ENCODE data around the gene CST7. TPM values are rescaled to one million over a fixed set of nuclear protein-coding genes. Genes with fewer than 3 reads are reported as not detected.

Gene CST7, protein sequence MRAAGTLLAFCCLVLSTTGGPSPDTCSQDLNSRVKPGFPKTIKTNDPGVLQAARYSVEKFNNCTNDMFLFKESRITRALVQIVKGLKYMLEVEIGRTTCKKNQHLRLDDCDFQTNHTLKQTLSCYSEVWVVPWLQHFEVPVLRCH
- not detected for total RNA-seq

- H3K9me3 ChIP-seq: peaks cover 0 to 5% of the 10 kb centered on the region in 2 donors
- no peaks in the 10 kb centered on the region for H3K27me3 ChIP-seq
- no peaks in the 10 kb centered on the region for H3K4me1 ChIP-seq
- intact Hi-C loops (cut with DNase I): no loop called here
- DNase-seq (ENCODE audit: low spot score in 2 of 2): peak in 1 of 2 donors; percentile 77
- peak within 1 kb of the TSS in 1 of 2 donors; percentile 7 for H3K27ac ChIP-seq
- H3K4me3 ChIP-seq: peak within 1 kb of the TSS in 1 of 2 donors; percentile 6
- no peak for TF ChIP-seq CTCF (IDR thresholded peaks at IDR 0.05)
- H3K36me3 ChIP-seq: no peaks in the 10 kb centered on the region
Observed at GRCh38 chr20:24948939-24949679, at the start of gene CST7. TSS of gene CST7 (plus strand) at chr20:24949269. CDS start at chr20:24949506, 237 bp downstream.

DNA sequence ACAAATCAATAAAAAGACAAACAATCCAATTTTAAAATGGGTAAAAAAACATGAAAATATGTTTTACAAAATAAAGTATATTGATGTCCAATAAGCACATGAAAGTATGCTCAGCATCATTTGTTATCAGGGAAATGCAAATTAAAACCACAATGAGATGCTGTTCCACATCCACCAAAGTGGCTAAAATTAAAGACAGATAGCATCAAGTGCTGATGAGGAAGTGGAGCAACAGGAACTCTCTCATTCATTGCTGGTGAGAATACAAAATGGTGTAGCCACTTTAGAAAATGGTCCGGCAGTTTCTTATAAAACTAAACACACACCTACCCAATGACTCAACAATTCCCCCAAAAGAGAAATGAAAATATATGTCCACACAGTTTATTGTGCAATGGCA, 42.3 kb upstream of the CST7 start:
- no peaks in the 10 kb centered on the region for H3K27me3 ChIP-seq
- peaks cover 5 to 6% of the 10 kb centered on the region in 2 donors for H3K9me3 ChIP-seq
- intact Hi-C loops (cut with DNase I): no loop called here
- no peak overlapping the region for H3K4me3 ChIP-seq
- H3K27ac ChIP-seq: no peak overlapping the region
- no peak for TF ChIP-seq CTCF (IDR thresholded peaks at IDR 0.05)
- H3K4me1 ChIP-seq: no peaks in the 10 kb centered on the region
- no peaks in the 10 kb centered on the region for H3K36me3 ChIP-seq
- DNase-seq (ENCODE audit: low spot score in 2 of 2): no peak

DNA sequence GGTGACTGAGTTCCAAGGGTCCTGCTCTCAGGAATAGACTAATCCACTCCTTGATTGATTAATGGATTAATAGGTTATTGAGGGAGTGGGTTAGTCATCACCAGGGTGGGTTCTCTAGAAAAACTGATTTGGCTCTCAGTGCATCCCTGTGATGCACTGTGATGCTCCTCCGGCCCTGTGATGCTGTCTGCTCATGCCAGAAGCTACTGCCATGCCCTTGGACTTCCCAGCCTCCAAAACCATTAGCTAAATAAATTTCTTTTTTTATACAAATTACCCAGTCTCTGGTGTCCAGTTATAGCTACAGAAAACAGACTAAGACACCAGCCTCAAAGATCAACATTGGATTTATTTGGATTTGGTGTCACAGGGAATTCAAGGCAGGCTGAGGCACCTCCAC, 40.4 kb upstream of the CST7 start:
- Histone ChIP-seq H3K4me1 (no peaks in the 10 kb centered on the region), H3K27ac (no peak overlapping the region), H3K36me3 (no peaks in the 10 kb centered on the region), H3K4me3 (no peak overlapping the region), H3K9me3 (peaks cover 5 to 6% of the 10 kb centered on the region in 2 donors), H3K27me3 (no peaks in the 10 kb centered on the region)
- TF ChIP-seq CTCF (IDR thresholded peaks at IDR 0.05): no peak
- intact Hi-C loops (cut with DNase I): no loop called here
- no peak for DNase-seq (ENCODE audit: low spot score in 2 of 2)

DNA sequence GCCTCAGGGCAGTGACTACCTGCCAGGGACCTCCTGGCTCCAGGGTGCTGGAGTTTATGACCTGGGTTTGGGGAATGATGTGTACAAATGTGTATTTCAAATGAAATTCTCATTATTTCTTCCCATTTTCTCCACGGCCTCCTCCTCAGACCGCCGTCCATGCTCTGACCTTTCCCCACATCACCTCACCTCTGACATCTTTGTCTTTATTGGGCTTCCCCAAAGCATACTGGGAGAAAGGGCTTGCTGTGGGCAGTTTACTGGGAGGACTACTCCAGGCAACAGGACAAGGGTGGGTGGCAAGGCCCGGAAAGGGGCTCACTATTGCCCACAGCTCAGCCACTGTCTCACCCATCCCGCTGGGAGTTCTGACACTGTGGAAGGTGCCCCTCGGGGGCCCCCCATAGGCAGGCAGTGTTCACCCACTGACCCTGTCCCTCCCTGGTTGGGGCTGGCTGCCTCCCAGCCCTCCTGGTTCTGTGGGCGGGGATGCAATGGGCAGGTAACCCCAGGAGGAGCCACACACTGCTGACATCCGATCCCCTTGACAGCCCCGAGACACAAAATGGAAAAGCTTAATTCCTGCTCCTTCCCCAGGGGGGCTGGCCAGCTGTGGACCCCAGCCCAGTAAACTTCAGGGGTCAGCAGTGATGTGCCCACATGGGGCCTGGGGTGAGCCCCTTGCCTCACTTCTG, 39.8 kb upstream of the CST7 start:
- H3K9me3 ChIP-seq: peaks cover 5 to 6% of the 10 kb centered on the region in 2 donors
- DNase-seq (ENCODE audit: low spot score in 2 of 2): no peak
- intact Hi-C loops (cut with DNase I): no loop called here
- H3K27me3 ChIP-seq: no peaks in the 10 kb centered on the region
- no peak overlapping the region for H3K4me3 ChIP-seq
- H3K27ac ChIP-seq: no peak overlapping the region
- H3K36me3 ChIP-seq: no peaks in the 10 kb centered on the region
- no peaks in the 10 kb centered on the region for H3K4me1 ChIP-seq
- TF ChIP-seq CTCF (IDR thresholded peaks at IDR 0.05): no peak

DNA sequence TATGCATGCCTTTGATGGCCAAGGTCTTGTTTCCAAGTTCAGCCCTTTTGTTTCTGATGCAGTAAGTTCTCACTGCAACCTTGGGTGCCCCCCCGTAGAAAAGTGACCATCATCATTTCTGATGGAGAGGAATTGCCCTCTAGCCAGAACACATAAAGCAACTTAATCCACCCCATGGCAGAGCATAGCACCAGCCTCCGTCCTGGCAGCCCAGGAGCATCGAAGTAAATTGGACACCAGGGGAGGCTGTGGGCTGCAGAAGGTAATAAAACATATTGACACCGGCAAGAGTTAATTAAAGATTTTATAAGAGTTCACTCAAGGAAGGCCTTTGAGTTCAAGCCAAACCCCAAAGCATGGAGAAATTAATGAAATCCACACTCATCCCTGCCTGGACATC, 39.2 kb upstream of the CST7 start:
- no peaks in the 10 kb centered on the region for H3K36me3 ChIP-seq
- no peaks in the 10 kb centered on the region for H3K4me1 ChIP-seq
- TF ChIP-seq CTCF (IDR thresholded peaks at IDR 0.05): no peak
- DNase-seq (ENCODE audit: low spot score in 2 of 2): no peak
- H3K27ac ChIP-seq: no peak overlapping the region
- no peak overlapping the region for H3K4me3 ChIP-seq
- H3K27me3 ChIP-seq: no peaks in the 10 kb centered on the region
- intact Hi-C loops (cut with DNase I): no loop called here
- H3K9me3 ChIP-seq: peaks cover 5 to 6% of the 10 kb centered on the region in 2 donors
